GM18861 (cell line): ENCODE results near the gene DHRS2.
"Not testable (repeated sequence)": the region's sequence is repeated elsewhere in the genome, so short reads cannot be mapped to it uniquely, and the experiment has no call there.

Experiments
- ATAC-seq: cut with Tn5 transposase; IDR thresholded peaks from one replicate; pipeline ENCODE4 v1.9.1; 2021; ENCODE audit not compliant: unreplicated experiment

DHRS2 gene

DNA sequence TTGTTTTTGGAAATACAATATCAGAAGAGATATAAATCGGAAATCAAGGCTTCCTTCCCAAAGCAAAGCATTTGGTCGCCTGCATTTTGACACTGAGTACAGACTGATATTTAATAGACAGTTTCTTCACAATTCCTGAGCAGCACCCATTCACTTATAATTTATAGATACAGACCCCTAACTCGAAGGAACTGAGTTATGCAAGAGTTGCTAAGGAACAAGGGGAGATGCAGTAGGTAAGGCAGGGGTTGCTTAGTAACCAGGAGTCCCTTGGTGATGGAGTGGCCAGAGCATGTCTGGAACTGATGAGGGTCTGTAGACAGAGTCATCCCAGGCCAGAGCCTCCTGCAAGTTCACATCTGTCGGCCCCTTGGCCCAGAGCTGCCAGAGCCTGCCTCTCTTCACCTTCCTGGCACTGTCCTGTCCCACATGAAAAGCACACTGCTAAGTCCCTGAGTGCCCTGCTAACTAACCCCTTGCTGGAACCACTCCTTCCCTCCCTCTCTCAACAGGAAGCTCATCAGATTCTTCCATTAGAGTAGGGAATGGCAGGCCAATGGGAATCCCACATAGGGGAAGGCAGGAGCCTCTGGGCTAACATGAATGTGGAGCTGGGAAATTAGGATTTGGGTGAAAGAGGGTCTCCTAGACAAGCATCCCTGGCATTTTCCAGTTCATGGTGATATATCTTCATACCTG is 3.6 kb upstream of the DHRS2 start:
- no peak for ATAC-seq

GRCh38 chr14:23633160-23633701 is 2.9 kb upstream of the DHRS2 start:
- no peak for ATAC-seq

GRCh38 chr14:23634698-23635412 is 1.3 kb upstream of the DHRS2 start:
- not testable (repeated sequence) for ATAC-seq

DNA sequence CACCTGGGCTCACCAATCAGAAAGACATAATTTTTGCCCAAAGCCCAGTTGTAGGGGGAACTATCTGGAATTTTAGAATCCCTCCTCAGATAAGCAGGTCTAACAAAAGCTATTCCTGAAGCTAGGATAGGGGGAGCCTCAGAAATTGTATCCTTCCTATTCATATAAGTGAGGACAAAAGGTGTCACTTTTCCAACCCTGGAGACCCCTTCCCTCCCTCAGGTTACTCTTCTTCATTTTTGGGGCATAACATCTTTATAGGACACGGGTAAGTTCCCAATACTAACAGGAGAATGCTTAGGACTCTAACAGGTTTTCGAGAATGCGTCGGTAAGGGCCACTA is 1.1 kb downstream of the DHRS2 start:
- not testable (repeated sequence) for ATAC-seq

DNA sequence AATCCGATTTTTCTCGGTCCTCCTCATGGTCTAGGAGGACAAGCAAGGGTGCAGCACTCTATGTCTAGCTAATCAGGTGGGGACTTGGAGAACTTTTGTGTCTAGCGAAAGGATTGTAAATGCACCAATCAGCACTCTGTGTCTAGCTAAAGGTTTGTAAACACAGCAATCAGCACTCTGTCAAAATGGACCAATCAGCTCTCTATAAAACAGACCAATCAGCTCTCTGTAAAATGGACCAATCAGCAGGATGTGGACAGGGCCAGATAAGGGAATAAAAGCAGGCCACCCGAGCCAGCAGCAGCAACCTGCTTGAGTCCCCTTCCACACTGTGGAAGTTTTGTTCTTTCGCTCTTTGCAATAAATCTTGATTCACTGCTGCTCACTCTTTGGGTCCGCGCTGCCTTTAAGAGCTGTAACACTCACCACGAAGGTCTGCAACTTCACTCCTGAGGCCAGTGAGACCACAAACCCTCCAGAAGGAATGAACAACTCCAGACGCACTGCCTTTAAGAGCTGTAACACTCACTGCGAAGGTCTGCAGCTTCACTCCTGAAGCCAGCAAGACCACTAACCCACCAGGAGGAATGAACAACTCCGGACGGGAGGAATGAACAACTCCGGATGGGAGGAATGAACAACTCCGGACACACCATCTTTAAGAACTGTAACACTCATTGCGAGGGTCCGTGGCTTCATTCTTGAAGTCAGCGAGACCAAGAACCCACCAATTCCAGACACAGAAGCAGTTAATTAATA is 1.7 kb downstream of the DHRS2 start:
- ATAC-seq: not testable (repeated sequence)

DNA sequence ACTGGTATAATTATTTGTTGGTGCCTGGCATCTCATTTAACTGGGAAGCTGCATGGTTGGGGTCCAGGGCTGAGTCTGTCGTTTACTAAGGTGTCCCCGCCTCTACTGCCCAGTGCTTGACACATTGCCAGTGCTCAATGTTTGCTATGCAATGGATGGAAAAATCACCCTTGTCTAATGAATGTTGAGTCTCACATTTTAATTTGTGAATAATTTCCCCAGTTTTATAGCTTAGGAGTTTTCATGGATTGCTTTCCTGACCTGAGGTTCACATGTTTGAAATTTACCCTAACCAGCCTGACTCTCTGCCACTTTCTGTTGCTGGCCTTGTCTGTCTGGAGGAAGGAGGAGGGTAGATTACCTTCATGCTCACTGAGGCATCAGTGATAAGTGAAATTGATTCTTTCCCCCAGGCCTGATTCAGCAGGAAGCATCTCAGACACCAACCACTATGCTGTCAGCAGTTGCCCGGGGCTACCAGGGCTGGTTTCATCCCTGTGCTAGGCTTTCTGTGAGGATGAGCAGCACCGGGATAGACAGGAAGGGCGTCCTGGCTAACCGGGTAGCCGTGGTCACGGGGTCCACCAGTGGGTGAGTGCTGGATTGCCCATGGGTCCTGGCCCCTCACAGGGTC is 2.4 kb downstream of the DHRS2 start:
- no peak for ATAC-seq

GRCh38 chr14:23639048-23639890 is 3.1 kb downstream of the DHRS2 start:
- no peak for ATAC-seq

- ATAC-seq: no peak
Measured at GRCh38 chr14:23639891-23640523, 3.8 kb downstream of the DHRS2 start.

DNA sequence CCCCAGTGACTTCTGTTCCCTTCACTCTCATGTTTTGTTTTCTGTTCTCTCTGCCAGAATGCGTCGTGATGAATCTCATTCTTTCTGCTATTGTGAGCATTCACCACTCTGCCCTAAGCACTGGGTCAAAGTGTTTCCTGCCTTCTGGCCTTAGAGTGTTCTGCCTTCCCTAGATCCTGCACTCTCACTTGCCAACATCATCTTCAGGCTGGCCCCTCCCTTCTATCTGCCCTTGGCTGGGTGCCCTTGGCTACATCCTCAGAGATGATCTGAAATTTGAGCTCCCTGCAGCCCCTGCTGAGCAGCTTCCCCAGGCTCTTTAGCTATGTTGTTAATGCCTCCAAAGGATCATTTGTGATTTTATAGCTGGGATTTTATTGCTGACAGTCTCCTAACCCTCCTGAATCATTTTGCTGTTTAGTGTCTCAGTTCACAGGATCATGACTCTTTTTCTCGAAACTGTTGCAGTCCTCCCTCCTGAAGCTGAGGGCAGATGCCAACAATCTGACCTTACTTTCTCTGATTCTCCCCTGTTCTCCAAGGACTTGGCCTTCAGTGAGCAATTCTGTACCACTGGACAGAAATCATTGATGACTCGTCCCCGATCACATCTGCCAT is 4.5 kb downstream of the DHRS2 start:
- no peak for ATAC-seq

- no peak for ATAC-seq
Measured at GRCh38 chr14:23641180-23641914, 5.2 kb downstream of the DHRS2 start.

DNA sequence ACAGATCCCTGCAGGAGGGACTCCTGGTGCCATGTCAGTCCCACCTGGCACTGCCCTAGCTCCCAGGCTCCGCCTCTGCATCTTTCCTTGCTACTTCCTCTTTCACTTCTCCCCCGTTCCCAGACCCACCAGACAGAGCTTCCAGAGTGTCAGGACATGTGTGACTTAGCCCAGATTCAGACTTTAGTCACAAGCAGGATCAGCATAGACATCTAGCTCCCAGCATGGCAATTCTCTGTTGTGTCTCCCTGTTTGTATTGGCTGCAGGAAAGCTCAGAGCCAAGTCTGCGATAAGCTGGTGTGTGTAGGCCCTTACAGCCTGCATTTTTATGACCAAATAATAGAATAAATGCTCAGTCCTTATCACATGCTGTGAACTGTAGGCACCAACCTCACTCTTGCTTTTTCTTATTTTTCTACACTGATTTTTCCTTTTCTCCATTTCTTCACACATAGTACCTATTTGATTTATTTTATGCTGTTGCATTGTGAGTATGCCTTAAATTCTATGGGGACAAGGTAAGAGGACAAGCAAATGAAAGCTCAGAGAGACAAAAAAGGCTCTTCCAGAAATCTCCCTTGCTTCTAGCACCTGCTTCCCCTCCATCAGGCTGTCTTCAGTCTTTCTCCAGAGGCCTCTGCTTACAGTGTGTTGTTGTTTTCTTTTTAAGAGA is 5.9 kb downstream of the DHRS2 start:
- ATAC-seq: no peak

DNA sequence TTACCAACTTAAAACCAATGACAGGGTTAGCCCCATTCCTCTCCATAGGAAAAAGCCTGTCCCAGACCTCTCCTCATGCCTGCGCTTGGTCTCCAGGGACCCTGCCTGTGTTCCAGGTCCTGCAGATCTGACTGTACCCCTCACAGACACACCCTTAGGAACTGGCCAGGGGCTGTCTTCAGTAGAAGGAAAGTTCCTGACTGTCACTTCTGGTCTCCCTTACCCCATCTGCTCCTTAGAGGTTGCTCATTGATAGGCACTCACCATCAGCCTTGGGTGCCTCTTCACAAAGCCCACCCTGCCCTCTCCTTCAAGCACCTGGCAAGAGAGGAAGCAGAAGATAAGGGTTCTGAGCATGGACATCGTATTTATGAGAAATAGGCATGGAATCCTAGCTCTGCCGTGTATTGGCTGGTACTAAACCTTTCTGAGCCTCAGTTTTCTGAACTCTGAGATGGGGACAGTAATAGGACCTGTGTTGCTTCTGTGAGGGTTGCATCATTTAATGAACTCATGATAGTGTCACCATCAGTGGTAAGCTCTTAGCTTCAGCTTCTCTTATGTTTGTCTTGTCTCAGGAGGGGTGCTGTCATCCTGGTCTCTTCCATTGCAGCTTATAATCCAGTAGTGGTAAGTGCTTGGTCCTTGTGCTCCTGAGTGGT is 7.5 kb downstream of the DHRS2 start:
- no peak for ATAC-seq

DNA sequence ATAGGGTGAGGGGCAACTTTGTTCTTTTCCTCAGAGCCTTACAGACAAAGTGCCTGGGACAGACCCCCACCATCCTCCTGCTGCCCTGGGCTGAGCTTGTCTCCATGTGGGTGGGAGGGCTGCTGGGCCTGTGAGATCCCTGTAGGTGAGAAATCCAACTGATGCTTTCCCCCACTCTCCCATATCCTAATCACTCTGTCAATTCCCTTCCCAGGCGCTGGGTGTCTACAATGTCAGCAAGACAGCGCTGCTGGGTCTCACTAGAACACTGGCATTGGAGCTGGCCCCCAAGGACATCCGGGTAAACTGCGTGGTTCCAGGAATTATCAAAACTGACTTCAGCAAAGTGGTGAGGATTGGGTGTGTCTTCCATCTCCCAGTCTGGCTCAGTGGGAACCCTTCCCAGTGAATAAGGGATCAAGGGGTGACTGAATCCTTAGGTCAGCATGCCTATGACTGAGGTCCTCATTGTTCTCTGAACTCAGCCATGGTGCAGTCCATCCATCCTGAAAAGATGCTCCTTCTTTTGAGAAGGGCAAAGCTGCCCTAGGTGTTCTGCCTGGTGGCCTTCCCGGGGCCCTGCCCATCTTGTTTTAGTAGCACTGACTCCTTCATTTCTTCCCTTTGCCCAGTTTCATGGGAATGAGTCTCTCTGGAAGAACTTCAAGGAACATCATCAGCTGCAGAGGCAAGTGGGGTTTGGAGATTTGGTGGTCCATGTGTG is 8.2 kb downstream of the DHRS2 start:
- no peak for ATAC-seq

DNA sequence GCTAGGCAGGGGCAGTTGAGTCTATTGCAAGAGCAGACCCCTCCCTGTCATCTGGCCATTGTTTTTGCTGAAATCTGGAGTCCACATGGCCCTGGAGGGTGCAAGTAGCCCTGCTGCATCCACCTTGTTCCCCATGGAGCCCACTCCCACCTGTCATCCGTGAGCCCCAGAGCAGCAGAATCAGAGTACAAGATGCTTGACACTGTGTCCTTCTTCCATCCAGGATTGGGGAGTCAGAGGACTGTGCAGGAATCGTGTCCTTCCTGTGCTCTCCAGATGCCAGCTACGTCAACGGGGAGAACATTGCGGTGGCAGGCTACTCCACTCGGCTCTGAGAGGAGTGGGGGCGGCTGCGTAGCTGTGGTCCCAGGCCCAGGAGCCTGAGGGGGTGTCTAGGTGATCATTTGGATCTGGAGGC is 8.8 kb downstream of the DHRS2 start:
- no peak for ATAC-seq

DNA sequence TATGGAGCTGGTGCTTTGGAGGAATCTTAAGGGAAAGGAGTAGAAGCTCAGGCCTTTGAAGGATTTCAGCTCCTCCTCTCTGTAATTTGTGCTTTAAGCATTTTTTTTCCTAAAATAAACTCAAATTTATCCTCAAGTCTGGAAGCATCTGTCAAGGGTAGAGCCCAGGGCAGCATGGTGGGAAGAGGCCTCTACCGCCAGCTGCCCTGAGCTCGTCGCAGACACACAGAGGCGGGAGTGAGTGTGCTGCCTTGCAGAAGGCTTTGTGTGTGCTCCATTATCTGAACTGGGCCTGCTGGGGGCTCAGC is 9.3 kb downstream of the DHRS2 start:
- no peak for ATAC-seq

DNA sequence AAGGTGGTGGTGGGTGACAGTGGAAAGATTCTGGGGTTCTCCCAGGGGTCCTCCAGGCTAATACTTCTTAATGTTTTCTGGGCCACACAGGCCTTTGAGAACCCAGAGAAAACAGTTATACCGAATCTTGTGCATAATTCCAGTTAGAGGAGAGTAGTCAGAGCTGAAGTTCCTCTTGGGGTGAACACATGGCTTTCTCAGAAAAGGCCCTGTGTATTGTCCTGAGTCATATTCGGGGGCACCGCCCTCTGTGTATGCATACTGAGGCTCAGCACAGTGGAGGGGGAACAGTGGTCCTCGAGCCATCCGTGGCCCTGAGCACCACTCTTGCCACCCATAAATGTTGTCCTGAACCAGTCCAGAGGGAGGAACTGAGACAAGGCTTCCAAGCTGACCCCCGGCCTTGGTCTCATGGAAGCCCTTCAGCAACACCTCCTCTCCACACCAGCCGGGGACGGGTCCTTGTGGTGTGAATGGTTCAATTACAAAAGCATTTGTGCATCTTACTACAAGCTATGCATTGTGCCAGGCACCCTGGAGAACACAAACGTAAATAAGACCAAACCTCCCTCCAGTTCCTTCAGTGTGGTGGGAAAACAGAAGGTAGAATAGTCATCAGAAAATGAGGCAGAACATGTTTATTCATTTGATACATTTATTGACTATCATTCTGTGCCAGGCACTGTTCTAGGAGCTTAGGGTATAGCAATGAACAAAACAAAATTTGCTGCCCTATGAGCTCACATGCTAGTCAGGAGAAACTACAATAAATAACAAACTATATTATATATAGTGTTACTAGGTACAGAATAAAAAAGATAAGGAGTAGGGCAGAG is 9.9 kb downstream of the DHRS2 start:
- no peak for ATAC-seq
